Prostate gland (tissue), 2 donors: ENCODE data around the gene VSIG1.

Experiments
- CTCF ChIP-seq, 4 experiments: fragments of 200-600 bp in 2 of 4; fragments of 450-650 bp in 2 of 4; sonication (generic) in 2 of 4; IDR thresholded peaks; 1 replicate in 3 of 4; 2 replicates in 1 of 4; pipeline ENCODE4 v1.5.1; 2016 to 2019; ENCODE audit warnings: antibody characterized with exemption in 4 of 4, mild to moderate bottlenecking in 2 of 4, moderate library complexity in 2 of 4
- POLR2A ChIP-seq: fragments of 450-650 bp; IDR thresholded peaks from one replicate; pipeline ENCODE4 v1.6.1; 2016; ENCODE audit warnings: antibody characterized with exemption, mild to moderate bottlenecking
- POLR2AphosphoS5 ChIP-seq: sonication (generic); formaldehyde crosslinking; IDR thresholded peaks from one replicate; pipeline ENCODE4 v1.6.1; 2017; ENCODE audit warnings: antibody characterized with exemption

GRCh38 chrX:108068121-108068520, 23.3 kb downstream of the VSIG1 start:
- TF ChIP-seq CTCF (IDR thresholded peaks at IDR 0.05) (no peak), POLR2A (no peak), POLR2AphosphoS5 (no peak)
